Measurements from ENCODE around the gene CARM1. TPM values are rescaled to one million over a fixed set of nuclear protein-coding genes. Genes with fewer than 3 reads are reported as not detected.
A peak's percentile ranks its signal among the peaks of the same experiment; 100 is the strongest.

CARM1 gene
- total and polyA plus RNA-seq, 2 of the 13 experiments (the other 11 are each of a cell fraction or from before 2014, with no cell fraction given) = 27.6 to 55.8 TPM

GRCh38 chr19:10960314-10961072, 89.1 kb downstream of the CARM1 start, which contains the start of gene SMARCA4 (continued):
- no peak for TF ChIP-seq ZBTB49 (CRISPR knock-in tag; IDR thresholded peaks at IDR 0.05; ENCODE audit: borderline replicate concordance)
- peak; percentile 60 for TF ChIP-seq MED8 (CRISPR knock-in tag; IDR thresholded peaks at IDR 0.05; ENCODE audit: insufficient replicate concordance)
- TF ChIP-seq ASH2L (IDR thresholded peaks at IDR 0.05; ENCODE audit: insufficient read length, low read depth, low read length) = peak; percentile 58
- TF ChIP-seq ATF4 (CRISPR knock-in tag; IDR thresholded peaks at IDR 0.05) = 0 out of 4 replicates have a peak, but pooled peaks of 1 of the 2 experiments have one; percentile 40
- 0 out of 2 replicates have a peak, but pooled peaks have one; percentile 34 for TF ChIP-seq PPARG (CRISPR knock-in tag; conservative IDR thresholded peaks at IDR 0.05)
- no peak for TF ChIP-seq ZNF597 (CRISPR knock-in tag; IDR thresholded peaks at IDR 0.05)
- peak; percentile 94 for TF ChIP-seq ZSCAN31 (CRISPR knock-in tag; IDR thresholded peaks at IDR 0.05; ENCODE audit: low read depth)
- TF ChIP-seq GMEB2 (CRISPR knock-in tag; IDR thresholded peaks at IDR 0.05; ENCODE audit: low read depth) = peak; percentile 67; the same call in 1 of the 2 replicates
- no peak for TF ChIP-seq ZFYVE20 (CRISPR knock-in tag; IDR thresholded peaks at IDR 0.05; ENCODE audit: borderline replicate concordance, low read depth)
- peak; percentile 85; the same call in 1 of the 2 replicates for TF ChIP-seq NFATC3 (CRISPR knock-in tag; IDR thresholded peaks at IDR 0.05)
- TF ChIP-seq SP2 (CRISPR knock-in tag; IDR thresholded peaks at IDR 0.05) = no peak
- no peak for TF ChIP-seq PCBP2 (optimal IDR thresholded peaks at IDR 0.05; ENCODE audit: low read depth, low read length, poor library complexity, severe bottlenecking)
- TF ChIP-seq BCL3 (CRISPR knock-in tag; IDR thresholded peaks at IDR 0.05) = peak; percentile 92; the same call in 1 of the 2 replicates
- no peak for TF ChIP-seq IRF1 (CRISPR knock-in tag; IDR thresholded peaks at IDR 0.05; ENCODE audit: low read depth)
- TF ChIP-seq ZNF350 (CRISPR knock-in tag; IDR thresholded peaks at IDR 0.05; ENCODE audit: borderline replicate concordance, low read depth) = peak; percentile 80
- TF ChIP-seq ZNF20 (CRISPR knock-in tag; IDR thresholded peaks at IDR 0.05) = no peak
- TF ChIP-seq RNF2 (conservative IDR thresholded peaks at IDR 0.05; ENCODE audit: low read depth) = peak; percentile 69; the same call in 1 of the 2 replicates
- TF ChIP-seq ZSCAN12 (CRISPR knock-in tag; IDR thresholded peaks at IDR 0.05) = 0 out of 2 replicates have a peak, but pooled peaks have one; percentile 19
- peak; percentile 84; the same call in 1 of the 2 replicates for TF ChIP-seq ZNF737 (CRISPR knock-in tag; IDR thresholded peaks at IDR 0.05; ENCODE audit: borderline replicate concordance)
